ENCODE data around the gene NXPH3. TPM values are rescaled to one million over a fixed set of nuclear protein-coding genes. Genes with fewer than 3 reads are reported as not detected.

The NXPH3 gene
- total and polyA plus RNA-seq, 9 of the 15 experiments (the other 6 are each of a cell fraction or from before 2014, with no cell fraction given) = 0.04 to 0.27 (median 0.07) TPM; not detected in 2

GRCh38 chr17:49621946-49622529 is 46.4 kb downstream of the NXPH3 start (continued):
- TF ChIP-seq PRDM10 (IDR thresholded peaks at IDR 0.05; ENCODE audit: partially characterized antibody) (no peak), MYC (IDR thresholded peaks at IDR 0.05; ENCODE audit: low read depth, low read length) (no peak), MYC (CRISPR knock-in tag; IDR thresholded peaks at IDR 0.05; ENCODE audit: borderline replicate concordance, low read depth) (no peak), SPI1 (IDR thresholded peaks at IDR 0.05; ENCODE audit: borderline replicate concordance, low read depth, low read length) (peak; percentile 16; the same call in 1 of the 2 replicates), XRCC4 (IDR thresholded peaks at IDR 0.05; ENCODE audit: extremely low read depth, insufficient read depth, insufficient read length) (no peak), SMAD3 (CRISPR knock-in tag; conservative IDR thresholded peaks at IDR 0.05) (no peak), ZKSCAN8 (CRISPR knock-in tag; IDR thresholded peaks at IDR 0.05) (no peak)

GRCh38 chr17:49624896-49625295 is 49.2 kb downstream of the NXPH3 start:
- H3K79me2 ChIP-seq (ENCODE audit: control insufficient read depth, insufficient read depth, low read length) = peaks cover 29% of the 10 kb centered on the region; the same call in 2 of the 3 replicates
- H3K4me2 ChIP-seq (ENCODE audit: insufficient read depth, low read length) = no peak overlapping the region
- H3K9me1 ChIP-seq (ENCODE audit: control insufficient read depth, insufficient read depth, low read length) = no peaks in the 10 kb centered on the region
- no peak overlapping the region for H3K4me3 ChIP-seq
- intact Hi-C loops (cut with micrococcal nuclease) = no loop called here
- TF ChIP-seq NFATC3 (IDR thresholded peaks at IDR 0.05) (no peak), C11orf30 (IDR thresholded peaks at IDR 0.05; ENCODE audit: low read depth) (no peak), SP1 (CRISPR knock-in tag; IDR thresholded peaks at IDR 0.05) (no peak), SRSF1 (IDR thresholded peaks at IDR 0.05; ENCODE audit: low read depth, low read length) (no peak), SLC30A9 (CRISPR knock-in tag; IDR thresholded peaks at IDR 0.05) (no peak), NFRKB (IDR thresholded peaks at IDR 0.05; ENCODE audit: low read depth) (no peak), SIX5 (IDR thresholded peaks at IDR 0.05; ENCODE audit: borderline replicate concordance in 1 of 2, insufficient read depth in 1 of 2, low read depth in 1 of 2, low read length in 2 of 2) (no peak)
- in situ Hi-C loops (cut with MboI) = no loop called here
- CTCF ChIA-PET (ENCODE audit: low intra/inter-chr PET ratio) = interaction anchor here (0.7 kb wide), 1 partner anchor 72 kb away, joined by 7 read pairs; no protein-coding TSS in a partner anchor
- H2AFZ ChIP-seq (ENCODE audit: low read depth, low read length) = no peak overlapping the region
- H4K20me1 ChIP-seq (replicated peaks; ENCODE audit: control insufficient read depth, insufficient read depth, low read length) = no peaks in the 10 kb centered on the region
- peaks cover 0 to 4% of the 10 kb centered on the region in 2 experiments; a peak in 2 of 5 replicates for H3K4me1 ChIP-seq (replicated peaks in 1 of 2; ENCODE audit: control insufficient read depth in 2 of 2, insufficient read depth in 2 of 2, low read length in 2 of 2)
- BruUV-seq (replicated peaks) = no TSS peak
- POLR2A ChIA-PET = no interaction called here
- DNase-seq (ENCODE audit: extremely low read depth in 1 of 4, low spot score in 3 of 4) (no peak), ATAC-seq (no peak), FAIRE-seq (no peak)
- H3K9me3 ChIP-seq (replicated peaks; ENCODE audit: control insufficient read depth, insufficient read depth, low read depth, low read length) = no peaks in the 10 kb centered on the region
- H3K27me3 ChIP-seq (ENCODE audit: control insufficient read depth in 2 of 2, insufficient read depth in 2 of 2, low read length in 2 of 2) = no peaks in the 10 kb centered on the region
- H3K9ac ChIP-seq (ENCODE audit: insufficient read depth in 1 of 2, low read depth in 2 of 2, low read length in 2 of 2) = no peak overlapping the region
- 77% methylated on average over 3 of the region's 3 CpGs for whole genome bisulfite sequencing (ENCODE audit: insufficient coverage, low coverage, missing lambda C conversion rate)
- H3K36me3 ChIP-seq (ENCODE audit: control insufficient read depth, insufficient read depth, low read length) = peaks cover 28% of the 10 kb centered on the region
- no peak overlapping the region for H3K27ac ChIP-seq (ENCODE audit: extremely low read depth, low read depth, low read length)

Data from K562 (cell line).